SU-DHL-6 (cell line): ENCODE measurements around the gene SYT2.
"Not testable (repeated sequence)": the region's sequence is repeated elsewhere in the genome, so short reads cannot be mapped to it uniquely, and the experiment has no call there.

Source experiments
- H2AFZ ChIP-seq: fragments of 200-600 bp; sonication (generic); 2 replicates; pipeline ENCODE4 v1.6.1; 2014; ENCODE audit warnings: low read depth, mild to moderate bottlenecking, moderate library complexity, mixed read lengths, antibody characterized with exemption, low read length; ENCODE audit not compliant: severe bottlenecking
- H3F3A ChIP-seq: fragments of 200-600 bp; shearing (Covaris generic); 2 replicates; pipeline ENCODE4 v1.6.0; 2016; ENCODE audit warnings: antibody characterized with exemption, mild to moderate bottlenecking; ENCODE audit not compliant: insufficient read depth
- H3K27ac ChIP-seq: fragments of 200-600 bp; sonication (generic); 2 replicates; pipeline ENCODE4 v1.5.1; 2016; ENCODE audit warnings: low read depth, mild to moderate bottlenecking, low read length, moderate library complexity, mixed read lengths
- H3K27me3 ChIP-seq: fragments of 200-600 bp; sonication (generic), shearing (Covaris generic); 2 replicates; pipeline ENCODE4 v1.6.0; 2014; ENCODE audit warnings: mild to moderate bottlenecking, low read length
- H3K36me3 ChIP-seq: fragments of 200-600 bp; sonication (generic); 2 replicates; pipeline ENCODE4 v1.6.1; 2014; ENCODE audit warnings: mild to moderate bottlenecking, low read length, mixed read lengths
- H3K4me2 ChIP-seq: fragments of 300-600, 200-600 bp; shearing (Covaris generic), sonication (generic); 2 replicates; pipeline ENCODE4 v1.6.0; 2014; ENCODE audit warnings: low read length, low read depth, mild to moderate bottlenecking; ENCODE audit not compliant: poor library complexity, severe bottlenecking
- H3K4me3 ChIP-seq: fragments of 200-600 bp; sonication (generic); 2 replicates; pipeline ENCODE4 v1.5.1; 2014; ENCODE audit warnings: antibody characterized with exemption, low read length, mild to moderate bottlenecking, mixed read lengths; ENCODE audit not compliant: insufficient read depth, poor library complexity, severe bottlenecking
- H3K79me2 ChIP-seq: fragments of 200-600 bp; sonication (generic); 2 replicates; pipeline ENCODE4 v1.6.1; 2014; ENCODE audit warnings: mild to moderate bottlenecking, low read length, moderate library complexity; ENCODE audit not compliant: insufficient read depth
- H3K9ac ChIP-seq: fragments of 200-600 bp; sonication (generic); 2 replicates; pipeline ENCODE4 v1.7.0; 2014; ENCODE audit warnings: mild to moderate bottlenecking, low read length
- H3K9me2 ChIP-seq: fragments of 200-600 bp; sonication (generic); replicated peaks from 2 replicates; pipeline ENCODE4 v1.6.1; 2014; ENCODE audit warnings: low read length; ENCODE audit not compliant: insufficient read depth
- H3K9me3 ChIP-seq: fragments of 200-600 bp; sonication (generic); 2 replicates; pipeline ENCODE4 v1.6.1; 2014; ENCODE audit warnings: low read length, mixed read lengths; ENCODE audit not compliant: insufficient read depth
- H4K20me1 ChIP-seq: fragments of 200-600 bp; sonication (generic); 2 replicates; pipeline ENCODE4 v1.6.1; 2014; ENCODE audit warnings: low read depth, mild to moderate bottlenecking, antibody characterized with exemption, low read length, moderate library complexity, mixed read lengths
- CTCF ChIP-seq: fragments of 200-600 bp; sonication (generic); IDR thresholded peaks from one replicate; pipeline ENCODE4 v1.5.1; 2017; ENCODE audit warnings: antibody characterized with exemption, mild to moderate bottlenecking, low read length, moderate library complexity; ENCODE audit not compliant: insufficient read depth, poor library complexity, severe bottlenecking
- EZH2phosphoT487 ChIP-seq: fragments of 200-600 bp; sonication (generic), shearing (Covaris generic); conservative IDR thresholded peaks from 2 replicates; pipeline ENCODE4 v1.6.1; 2018; ENCODE audit warnings: mild to moderate bottlenecking, antibody characterized with exemption, low read length, moderate library complexity, mixed read lengths

Gene SYT2

DNA sequence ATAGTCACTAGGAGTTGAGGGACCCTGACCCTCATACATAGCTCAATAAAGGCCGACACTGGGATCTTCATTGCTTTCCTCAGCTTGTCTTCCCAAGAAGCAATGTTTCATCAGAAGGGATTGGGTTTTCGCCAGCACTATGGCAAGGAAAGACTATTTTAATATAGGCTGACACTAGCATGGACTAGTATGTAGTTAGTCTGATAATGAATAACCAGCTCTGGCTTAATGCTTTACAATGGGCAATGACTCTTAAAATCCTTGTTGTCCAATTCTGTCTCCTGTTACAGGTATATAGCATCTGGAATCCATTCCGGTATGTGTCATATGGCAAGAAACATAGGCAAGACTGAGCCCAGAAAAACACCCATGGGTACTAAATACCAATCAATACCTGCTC is 15.3 kb upstream of the SYT2 start:
- no peaks in the 10 kb centered on the region for H3K27me3 ChIP-seq
- no peaks in the 10 kb centered on the region for H3K9me2 ChIP-seq
- no peaks in the 10 kb centered on the region for H3K36me3 ChIP-seq
- no peak overlapping the region for H3K27ac ChIP-seq
- TF ChIP-seq CTCF = no peak
- TF ChIP-seq EZH2phosphoT487 = no peak
- H2AFZ ChIP-seq = no peak overlapping the region
- H3K9me3 ChIP-seq = no peaks in the 10 kb centered on the region
- no peaks in the 10 kb centered on the region for H4K20me1 ChIP-seq
- no peaks in the 10 kb centered on the region for H3F3A ChIP-seq
- no peak overlapping the region for H3K4me2 ChIP-seq
- no peak overlapping the region for H3K9ac ChIP-seq
- no peak overlapping the region for H3K4me3 ChIP-seq
- H3K79me2 ChIP-seq = no peaks in the 10 kb centered on the region

DNA sequence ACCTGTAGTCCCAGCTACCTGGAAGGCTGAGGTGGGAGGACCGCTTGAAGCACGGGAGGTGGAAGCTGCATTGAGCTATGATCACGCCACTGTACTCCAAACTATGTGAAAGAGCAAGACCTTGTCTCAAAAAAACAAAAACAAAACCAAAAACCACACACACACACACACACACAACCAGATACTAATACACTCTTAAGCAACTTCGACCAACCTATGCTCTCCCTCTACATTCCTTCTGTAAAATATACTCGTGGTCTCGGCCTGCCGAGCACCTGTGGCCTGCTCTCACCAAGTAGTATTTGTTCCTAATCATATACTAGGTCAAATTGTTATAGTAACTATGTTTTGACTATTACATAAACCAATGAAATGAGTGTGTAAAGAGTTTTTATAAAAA is 13.5 kb upstream of the SYT2 start:
- H3K9me3 ChIP-seq = no peaks in the 10 kb centered on the region
- no peaks in the 10 kb centered on the region for H3F3A ChIP-seq
- TF ChIP-seq EZH2phosphoT487 (no peak), CTCF (no peak)
- H3K9me2 ChIP-seq = no peaks in the 10 kb centered on the region
- H3K27ac ChIP-seq = no peak overlapping the region
- no peaks in the 10 kb centered on the region for H3K27me3 ChIP-seq
- no peak overlapping the region for H3K4me2 ChIP-seq
- H4K20me1 ChIP-seq = no peaks in the 10 kb centered on the region
- no peak overlapping the region for H3K4me3 ChIP-seq
- H2AFZ ChIP-seq = no peak overlapping the region
- no peaks in the 10 kb centered on the region for H3K79me2 ChIP-seq
- no peak overlapping the region for H3K9ac ChIP-seq
- no peaks in the 10 kb centered on the region for H3K36me3 ChIP-seq

- not testable (repeated sequence) for H3K27ac ChIP-seq, H3K4me3 ChIP-seq, H3K4me2 ChIP-seq, H4K20me1 ChIP-seq, H3K9ac ChIP-seq, H3K9me2 ChIP-seq, H2AFZ ChIP-seq, H3F3A ChIP-seq, H3K79me2 ChIP-seq, H3K36me3 ChIP-seq, H3K9me3 ChIP-seq, H3K27me3 ChIP-seq
Measured at GRCh38 chr1:202723046-202723445, 12.8 kb upstream of the SYT2 start.

DNA sequence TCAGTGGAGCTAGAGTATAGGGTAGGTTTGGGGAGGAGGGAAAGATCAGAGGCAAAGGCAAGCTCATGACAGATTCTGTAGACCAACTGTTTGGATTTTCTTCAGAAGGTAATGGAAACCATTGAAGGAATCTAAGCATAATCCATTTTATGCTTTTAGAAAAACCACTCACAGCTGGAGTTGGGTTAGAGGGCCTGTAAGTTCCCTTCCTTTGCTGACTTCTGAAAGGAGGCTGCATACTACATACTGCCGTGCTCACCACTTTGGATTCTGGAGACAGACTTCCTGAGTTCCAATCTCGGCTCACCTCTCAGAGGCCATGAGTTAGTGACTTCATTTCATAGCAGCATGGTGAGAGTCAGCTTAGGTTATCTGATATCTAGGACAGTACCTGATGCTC is 6.4 kb upstream of the SYT2 start:
- H2AFZ ChIP-seq = no peak overlapping the region
- H3K4me3 ChIP-seq = no peak overlapping the region
- H3K9me3 ChIP-seq = no peaks in the 10 kb centered on the region
- TF ChIP-seq EZH2phosphoT487 (no peak), CTCF (no peak)
- no peaks in the 10 kb centered on the region for H3K9me2 ChIP-seq
- H3F3A ChIP-seq = no peaks in the 10 kb centered on the region
- H4K20me1 ChIP-seq = no peaks in the 10 kb centered on the region
- H3K36me3 ChIP-seq = no peaks in the 10 kb centered on the region
- no peak overlapping the region for H3K27ac ChIP-seq
- H3K79me2 ChIP-seq = no peaks in the 10 kb centered on the region
- no peak overlapping the region for H3K4me2 ChIP-seq
- no peak overlapping the region for H3K9ac ChIP-seq
- H3K27me3 ChIP-seq = no peaks in the 10 kb centered on the region; the same call in 1 of the 2 replicates

DNA sequence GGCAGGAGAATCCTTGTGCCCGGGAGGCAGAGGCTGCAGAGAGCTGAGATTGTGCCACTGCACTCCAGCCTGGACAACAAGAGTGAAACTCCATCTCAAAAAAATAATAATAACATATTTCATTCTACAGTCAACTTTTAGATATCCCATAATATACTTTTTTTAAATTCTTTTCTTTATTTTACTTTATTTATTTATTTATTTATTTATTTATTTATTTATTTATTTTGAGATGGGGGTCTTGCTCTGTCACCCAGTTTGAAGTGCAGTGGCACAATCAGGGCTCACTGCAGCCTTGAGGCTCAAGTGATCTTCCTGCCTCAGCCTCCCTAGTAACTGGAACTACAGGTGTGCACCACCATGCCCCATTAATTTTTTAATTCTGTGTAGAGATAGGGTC is 3.9 kb upstream of the SYT2 start:
- not testable (repeated sequence) for H3K27ac ChIP-seq, H3K27me3 ChIP-seq, H3K9me2 ChIP-seq

More for the DNA sequence above, 3.9 kb upstream of the SYT2 start:
- H3K4me3 ChIP-seq, H3K79me2 ChIP-seq, H3K4me2 ChIP-seq, H3K9ac ChIP-seq, H2AFZ ChIP-seq, H3K9me3 ChIP-seq, H3K36me3 ChIP-seq, H3F3A ChIP-seq, H4K20me1 ChIP-seq: not testable (repeated sequence)
